NT2/D1 (cell line): ENCODE results near the gene M1AP.

Experiments used
- SUZ12 ChIP-seq: IDR thresholded peaks from 2 replicates; pipeline ENCODE4 v1.6.1; 2011; ENCODE audit not compliant: insufficient read length, insufficient read depth; ENCODE audit errors: extremely low read depth
- YY1 ChIP-seq: IDR thresholded peaks from 2 replicates; pipeline ENCODE4 v1.6.1; 2011; ENCODE audit not compliant: insufficient read length, insufficient read depth
- ZNF274 ChIP-seq: IDR thresholded peaks from 2 replicates; pipeline ENCODE4 v1.6.1; 2011; ENCODE audit warnings: mild to moderate bottlenecking, low read depth, low read length

GRCh38 chr2:74690571-74690970, 42.4 kb upstream of the M1AP start:
- TF ChIP-seq SUZ12 (no peak), YY1 (no peak), ZNF274 (no peak)
